Spleen (tissue), 11 donors: Measurements from ENCODE around the gene CMPK1. TPM values are rescaled to one million over a fixed set of nuclear protein-coding genes. Genes with fewer than 3 reads are reported as not detected.
A peak's percentile ranks its signal among the peaks of the same experiment; 100 is the strongest.

Experiments used
- DNase-seq: peaks from one replicate; pipeline ENCODE4 v3.0.0-alpha.2; 2020
- H3K27ac ChIP-seq, 8 donors: fragments of 200-600 bp; sonication (generic) in 7 of 8; 1 replicate in 4 of 8; 2 replicates in 4 of 8; pipeline versions ENCODE4 v1.5.0 to v1.8.0; 2016 to 2021; ENCODE audit warnings: inconsistent platforms in 4 of 8, mild to moderate bottlenecking in 4 of 8, moderate library complexity in 1 of 8
- H3K27me3 ChIP-seq, 7 donors: fragments of 200-600 bp; sonication (generic) in 6 of 7; replicated peaks in 1 of 7; 1 replicate in 4 of 7; 2 replicates in 3 of 7; pipeline versions ENCODE4 v1.5.0 to v1.8.0; 2016 to 2021; ENCODE audit warnings: inconsistent platforms in 3 of 7, mild to moderate bottlenecking in 1 of 7
- H3K36me3 ChIP-seq, 6 donors: fragments of 200-600 bp; sonication (generic) in 5 of 6; 1 replicate in 4 of 6; 2 replicates in 2 of 6; pipeline versions ENCODE4 v1.5.0 to v1.8.0; 2016 to 2021; ENCODE audit warnings: inconsistent platforms in 2 of 6
- H3K4me1 ChIP-seq, 6 donors: fragments of 200-600 bp; sonication (generic) in 5 of 6; 1 replicate in 3 of 6; 2 replicates in 3 of 6; pipeline versions ENCODE4 v1.5.0 to v1.8.0; 2016 to 2021; ENCODE audit warnings: inconsistent platforms in 3 of 6
- H3K4me3 ChIP-seq, 8 donors: fragments of 200-600 bp; sonication (generic) in 7 of 8; 1 replicate in 4 of 8; 2 replicates in 4 of 8; pipeline versions ENCODE4 v1.5.0 to v1.8.0; 2016 to 2021; ENCODE audit warnings: inconsistent platforms in 4 of 8, mild to moderate bottlenecking in 4 of 8, moderate library complexity in 2 of 8
- H3K9me3 ChIP-seq, 8 donors: fragments of 200-600 bp; sonication (generic) in 7 of 8; 1 replicate in 4 of 8; 2 replicates in 4 of 8; pipeline versions ENCODE4 v1.5.0 to v1.8.0; 2016 to 2021; ENCODE audit warnings: inconsistent platforms in 4 of 8
- CTCF ChIP-seq, 11 experiments: fragments of 200-600 bp in 7 of 11; fragments of 450-650 bp in 4 of 11; sonication (generic) in 4 of 11; IDR thresholded peaks in 8 of 11; conservative IDR thresholded peaks in 3 of 11; 1 replicate in 7 of 11; 2 replicates in 4 of 11; pipeline versions ENCODE4 v1.4.0 to v1.8.0; 2016 to 2021; ENCODE audit warnings: antibody characterized with exemption in 11 of 11, inconsistent platforms in 4 of 11, mild to moderate bottlenecking in 1 of 11
- POLR2A ChIP-seq, 3 donors: fragments of 450-650 bp; IDR thresholded peaks; one replicate each; pipeline ENCODE4 v1.5.1; 2017; ENCODE audit warnings: antibody characterized with exemption in 3 of 3, mild to moderate bottlenecking in 1 of 3
- POLR2AphosphoS5 ChIP-seq, 3 donors: sonication (generic); formaldehyde crosslinking; IDR thresholded peaks; one replicate each; pipeline ENCODE4 v1.5.1; 2017; ENCODE audit warnings: antibody characterized with exemption in 3 of 3
- WGBS, 5 donors: extraction: QIAGEN DNeasy Blood & Tissue Kit in 3 of 5; methylation state at CpG; one replicate each; pipeline versions ENCODE4 v1.1.5 to v1.1.7; 2013 to 2018; 5-methylcytosine and 5-hydroxymethylcytosine counted together
- intact Hi-C: fragments of 100-400 bp; cut with DNase I; formaldehyde crosslinking; loops from one replicate; pipeline ENCODE4 v1.15.0; 2023; ENCODE audit warnings: low total_unique reads
- polyA plus RNA-seq, 3 donors: library from polyadenylated mRNA; stranded (reverse); fragments of 200-250 nt; gene quantifications; one replicate each; pipeline ENCODE4 v1.2.1, GENCODE V29; 2013
- total RNA-seq, 7 donors: library from RNA; depleted of rRNA in 3 of 7; stranded (reverse); fragments of >200 nt in 3 of 7; fragmentation: NEBNext Ultra II Directional in 4 of 7; extraction: Animal tissue kit (Norgen Biotek cat#: 25700) in 4 of 7; gene quantifications; one replicate each; pipeline versions ENCODE4 v1.1.0 to v1.2.1, GENCODE V29; 2016 to 2021
- donor health status: healthy with polysubstance abuse.
- donor health status: DM: no; HTN: no; CAD: no; lungs with moderate emphysema.
- donor health status: DM: no; HTN: no; CAD: no.
- donor health status: Bipolar disorder and iron deficiency.
- donor health status: healthy.
- donor health status: DM: no; HTN: no; CAD: no.
- donor health status: DM: yes; HTN: yes; CAD: no.

The CMPK1 gene
- total and polyA plus RNA-seq, 10 donors: 69.8 to 101 (median 86.2) TPM

GRCh38 chr1:47416319-47417169 lies 83.0 kb downstream of the CMPK1 start:
- Histone ChIP-seq H3K36me3 (no peaks in the 10 kb centered on the region), H3K27me3 (peaks cover 0 to 71% (median 37%) of the 10 kb centered on the region in 7 donors), H3K4me3 (peak overlapping the region in 2 of 8 donors; percentile 16 to 60), H3K27ac (no peak overlapping the region), H3K4me1 (peaks cover 0 to 8% (median 4%) of the 10 kb centered on the region in 6 donors), H3K9me3 (no peaks in the 10 kb centered on the region)
- intact Hi-C loops: no loop called here
- TF ChIP-seq POLR2A (IDR thresholded peaks at IDR 0.05) (no peak), POLR2AphosphoS5 (IDR thresholded peaks at IDR 0.05) (no peak)
- no peak for DNase-seq
- 2 to 11% (median 3%) methylated on average over 28 to 134 of the region's 134 CpGs for WGBS, 5 donors

- peak overlapping the region in 2 of 8 donors; percentile 16 to 60 for H3K4me3 ChIP-seq
- no peaks in the 10 kb centered on the region for H3K36me3 ChIP-seq
- no peak overlapping the region for H3K27ac ChIP-seq
- H3K27me3 ChIP-seq: peaks cover 0 to 73% (median 37%) of the 10 kb centered on the region in 7 donors
- H3K9me3 ChIP-seq: no peaks in the 10 kb centered on the region
- DNase-seq: no peak
- H3K4me1 ChIP-seq: peaks cover 0 to 8% (median 4%) of the 10 kb centered on the region in 6 donors
- no peak for TF ChIP-seq CTCF (IDR thresholded peaks at IDR 0.05 in 8 of 11, conservative IDR thresholded peaks at IDR 0.05 in 3 of 11)
- TF ChIP-seq POLR2AphosphoS5 (IDR thresholded peaks at IDR 0.05): no peak
- no peak for TF ChIP-seq POLR2A (IDR thresholded peaks at IDR 0.05)
- 35 to 62% (median 41%) methylated on average over 23 to 39 of the region's 39 CpGs for WGBS, 5 donors
- intact Hi-C loops: no loop called here
Measured at GRCh38 chr1:47417170-47418044, 83.8 kb downstream of the CMPK1 start.

- no peak overlapping the region for H3K27ac ChIP-seq
- DNase-seq: no peak
- TF ChIP-seq CTCF (IDR thresholded peaks at IDR 0.05 in 8 of 11, conservative IDR thresholded peaks at IDR 0.05 in 3 of 11) (no peak), POLR2AphosphoS5 (IDR thresholded peaks at IDR 0.05) (no peak), POLR2A (IDR thresholded peaks at IDR 0.05) (no peak)
- H3K9me3 ChIP-seq: no peaks in the 10 kb centered on the region
- no peak overlapping the region for H3K4me3 ChIP-seq
- H3K4me1 ChIP-seq: peaks cover 0 to 8% (median 4%) of the 10 kb centered on the region in 6 donors
- intact Hi-C loops: no loop called here
- peaks cover 0 to 76% (median 37%) of the 10 kb centered on the region in 7 donors for H3K27me3 ChIP-seq
- no peaks in the 10 kb centered on the region for H3K36me3 ChIP-seq
- 58 to 91% (median 81%) methylated on average over 2 of the region's 2 CpGs for WGBS, 5 donors
Measured at GRCh38 chr1:47418122-47418521, 84.5 kb downstream of the CMPK1 start.

- Histone ChIP-seq H3K27ac (no peak overlapping the region), H3K9me3 (no peaks in the 10 kb centered on the region), H3K4me3 (no peak overlapping the region), H3K4me1 (peaks cover 0 to 8% (median 4%) of the 10 kb centered on the region in 6 donors), H3K36me3 (no peaks in the 10 kb centered on the region), H3K27me3 (peaks cover 0 to 81% (median 37%) of the 10 kb centered on the region in 7 donors)
- TF ChIP-seq POLR2A (IDR thresholded peaks at IDR 0.05): no peak
- no peak for TF ChIP-seq CTCF (IDR thresholded peaks at IDR 0.05 in 8 of 11, conservative IDR thresholded peaks at IDR 0.05 in 3 of 11)
- no peak for TF ChIP-seq POLR2AphosphoS5 (IDR thresholded peaks at IDR 0.05)
- intact Hi-C loops: no loop called here
- WGBS, 5 donors: 86 to 94% (median 91%) methylated on average over 6 of the region's 6 CpGs
- DNase-seq: no peak
Measured at GRCh38 chr1:47418681-47419325, 85.2 kb downstream of the CMPK1 start.
